H9 (cell line): ENCODE data around the gene PACSIN2. TPM values are rescaled to one million over a fixed set of nuclear protein-coding genes. Genes with fewer than 3 reads are reported as not detected.
A peak's percentile ranks its signal among the peaks of the same experiment; 100 is the strongest.

Experiments
- DNase-seq: peaks from one replicate; pipeline ENCODE4 v3.0.0-alpha.2; 2017
- H2AFZ ChIP-seq: one replicate; pipeline ENCODE4 v1.6.1; 2013; ENCODE audit warnings: mild to moderate bottlenecking, low read length, control low read depth, moderate library complexity
- H2AK5ac ChIP-seq: 2 replicates; pipeline ENCODE4 v1.6.1; 2013; ENCODE audit warnings: low read length, control low read depth, mixed read lengths; ENCODE audit not compliant: insufficient read length
- H2BK120ac ChIP-seq: one replicate; pipeline ENCODE4 v1.6.1; 2013; ENCODE audit warnings: low read depth, mild to moderate bottlenecking, low read length, control low read depth, inconsistent platforms; ENCODE audit not compliant: poor library complexity, severe bottlenecking
- H2BK12ac ChIP-seq: 2 replicates; pipeline ENCODE4 v1.6.1; 2013; ENCODE audit warnings: low read length, control low read depth, mixed read lengths, low read depth; ENCODE audit not compliant: insufficient read length
- H2BK15ac ChIP-seq: 2 replicates; pipeline ENCODE4 v1.6.1; 2013; ENCODE audit warnings: low read depth, low read length, control low read depth
- H2BK20ac ChIP-seq: one replicate; pipeline ENCODE4 v1.6.1; 2013; ENCODE audit warnings: low read depth, mild to moderate bottlenecking, low read length, control low read depth, inconsistent platforms; ENCODE audit not compliant: poor library complexity, severe bottlenecking
- H2BK5ac ChIP-seq: 2 replicates; pipeline ENCODE4 v1.6.1; 2013; ENCODE audit warnings: low read length, control low read depth, mixed read lengths; ENCODE audit not compliant: insufficient read length
- H3K14ac ChIP-seq: 2 replicates; pipeline ENCODE4 v1.6.1; 2013; ENCODE audit warnings: low read length, control low read depth; ENCODE audit not compliant: insufficient read depth
- H3K18ac ChIP-seq: 2 replicates; pipeline ENCODE4 v1.6.1; 2013; ENCODE audit warnings: low read depth, mild to moderate bottlenecking, mixed read lengths, low read length, control low read depth; ENCODE audit not compliant: insufficient read length
- H3K23ac ChIP-seq: 2 replicates; pipeline ENCODE4 v1.6.1; 2013; ENCODE audit warnings: low read length, control low read depth, mixed read lengths, low read depth; ENCODE audit not compliant: insufficient read length
- H3K23me2 ChIP-seq: 2 replicates; pipeline ENCODE4 v1.6.1; 2013; ENCODE audit warnings: low read depth, mild to moderate bottlenecking, mixed read lengths, low read length, control low read depth; ENCODE audit not compliant: insufficient read length, poor library complexity, severe bottlenecking
- H3K27ac ChIP-seq: 2 replicates; pipeline ENCODE4 v1.5.1; 2013; ENCODE audit warnings: low read length, control low read depth, mixed read lengths, low read depth; ENCODE audit not compliant: insufficient read length
- H3K27me3 ChIP-seq: 2 replicates; pipeline ENCODE4 v1.6.1; 2013; ENCODE audit warnings: low read length, control low read depth, inconsistent platforms; ENCODE audit not compliant: insufficient read depth
- H3K4ac ChIP-seq: 2 replicates; pipeline ENCODE4 v1.6.1; 2013; ENCODE audit warnings: low read depth, mild to moderate bottlenecking, control low read depth, inconsistent platforms, low read length, moderate library complexity
- H3K4me1 ChIP-seq: 2 replicates; pipeline ENCODE4 v1.6.1; 2013; ENCODE audit warnings: low read length, control low read depth, inconsistent platforms; ENCODE audit not compliant: insufficient read depth
- H3K4me2 ChIP-seq: 2 replicates; pipeline ENCODE4 v1.6.1; 2013; ENCODE audit warnings: low read length, control low read depth, mixed read lengths; ENCODE audit not compliant: insufficient read length, insufficient read depth
- H3K56ac ChIP-seq: 2 replicates; pipeline ENCODE4 v1.6.1; 2013; ENCODE audit warnings: low read depth, mild to moderate bottlenecking, mixed read lengths, low read length, control low read depth; ENCODE audit not compliant: insufficient read length
- H3K79me1 ChIP-seq: 2 replicates; pipeline ENCODE4 v1.6.1; 2013; ENCODE audit warnings: low read depth, mild to moderate bottlenecking, moderate library complexity, low read length, control low read depth, inconsistent platforms; ENCODE audit not compliant: insufficient read depth, poor library complexity, severe bottlenecking
- H3K79me2 ChIP-seq: 2 replicates; pipeline ENCODE4 v1.6.1; 2013; ENCODE audit warnings: low read length, control low read depth, inconsistent platforms; ENCODE audit not compliant: insufficient read depth
- H3K9ac ChIP-seq: 2 replicates; pipeline ENCODE4 v1.6.1; 2013; ENCODE audit warnings: low read length, control low read depth, mixed read lengths; ENCODE audit not compliant: insufficient read length; ENCODE audit errors: extremely low read depth
- H3K9me3 ChIP-seq: one replicate; pipeline ENCODE4 v1.6.1; 2013; ENCODE audit warnings: low read depth, low read length, inconsistent platforms; ENCODE audit not compliant: control insufficient read depth
- H3T11ph ChIP-seq: one replicate; pipeline ENCODE4 v1.6.1; 2013; ENCODE audit warnings: mild to moderate bottlenecking, low read length, control low read depth, inconsistent platforms
- H4K20me1 ChIP-seq: one replicate; pipeline ENCODE4 v1.6.1; 2013; ENCODE audit not compliant: control insufficient read depth, insufficient read length, insufficient read depth
- H4K5ac ChIP-seq: 2 replicates; pipeline ENCODE4 v1.6.1; 2013; ENCODE audit warnings: low read depth, mild to moderate bottlenecking, mixed read lengths, low read length, control low read depth; ENCODE audit not compliant: insufficient read length
- H4K8ac ChIP-seq: replicated peaks from 2 replicates; pipeline ENCODE4 v1.6.1; 2013; ENCODE audit warnings: low read length, control low read depth, mixed read lengths, low read depth; ENCODE audit not compliant: insufficient read length
- H4K91ac ChIP-seq: 2 replicates; pipeline ENCODE4 v1.6.1; 2013; ENCODE audit warnings: low read depth, mild to moderate bottlenecking, moderate library complexity, mixed read lengths, low read length, control low read depth; ENCODE audit not compliant: insufficient read length
- H3K27ac Mint-ChIP-seq, 3 experiments: 2 replicates in 2 of 3; 3 replicates in 1 of 3; pipeline ENCODE4 v1.8.0; 2020 to 2021; ENCODE audit warnings: mixed read lengths in 3 of 3, mild to moderate bottlenecking in 1 of 3, moderate library complexity in 1 of 3
- H3K27me3 Mint-ChIP-seq: 2 replicates; pipeline ENCODE4 v1.8.0; 2021; ENCODE audit warnings: low read depth, mild to moderate bottlenecking, moderate library complexity, mixed read lengths
- H3K36me3 Mint-ChIP-seq, 3 experiments: 2 replicates in 2 of 3; 3 replicates in 1 of 3; pipeline ENCODE4 v1.8.0; 2020 to 2021; ENCODE audit warnings: low read depth in 3 of 3, mixed read lengths in 3 of 3; ENCODE audit not compliant: insufficient read depth in 1 of 3
- H3K4me1 Mint-ChIP-seq, 2 experiments: 2 replicates each; pipeline ENCODE4 v1.8.0; 2020; ENCODE audit warnings: mixed read lengths in 2 of 2
- H3K4me3 Mint-ChIP-seq, 2 experiments: 2 replicates in 1 of 2; 3 replicates in 1 of 2; pipeline ENCODE4 v1.8.0; 2020 to 2021; ENCODE audit warnings: mild to moderate bottlenecking in 2 of 2, mixed read lengths in 2 of 2, moderate library complexity in 1 of 2
- H3K9me3 Mint-ChIP-seq, 2 experiments: 2 replicates in 1 of 2; 3 replicates in 1 of 2; pipeline ENCODE4 v1.8.0; 2020; ENCODE audit warnings: mild to moderate bottlenecking in 2 of 2, mixed read lengths in 2 of 2, moderate library complexity in 1 of 2
- CTCF ChIP-seq: fragments of 200-600 bp; sonication (generic); conservative IDR thresholded peaks from 3 replicates; pipeline ENCODE4 v1.8.0; 2021; ENCODE audit warnings: antibody characterized with exemption, mild to moderate bottlenecking
- WGBS: extraction: QIAGEN DNeasy Blood & Tissue Kit; methylation state at CpG from one replicate; pipeline ENCODE4 v1.1.7; 2013; ENCODE audit warnings: missing lambda C conversion rate, low lambda C conversion rate, mixed read lengths; ENCODE audit not compliant: insufficient read length; ENCODE audit errors: extremely low coverage; 5-methylcytosine and 5-hydroxymethylcytosine counted together
- total RNA-seq: library from RNA; stranded (reverse); gene quantifications from 2 replicates; pipeline ENCODE4 v1.2.1, GENCODE V29; 2021

Gene PACSIN2
- total RNA-seq, 1 experiment from 2014 or later, result 62.3 TPM

GRCh38 chr22:42905217-42905616 lies 109.7 kb downstream of the PACSIN2 start:
- no peaks in the 10 kb centered on the region for H3K9me3 Mint-ChIP-seq

More at GRCh38 chr22:42905217-42905616, 109.7 kb downstream of the PACSIN2 start:
- Histone ChIP-seq H2BK20ac (no peak overlapping the region), H2AK5ac (no peak overlapping the region), H4K91ac (no peak overlapping the region), H3K9ac (no peak overlapping the region), H2AFZ (no peak overlapping the region), H4K8ac (no peak overlapping the region), H3K4ac (no peak overlapping the region), H3K27ac (no peak overlapping the region), H3K79me2 (peaks cover 2% of the 10 kb centered on the region; the same call in 1 of the 2 replicates), H4K5ac (no peak overlapping the region), H3K56ac (no peak overlapping the region), H3K4me1 (no peaks in the 10 kb centered on the region), H2BK120ac (no peak overlapping the region), H3K9me3 (no peaks in the 10 kb centered on the region), H4K20me1 (no peaks in the 10 kb centered on the region), H2BK15ac (no peak overlapping the region), H3K4me2 (no peak overlapping the region), H3K23me2 (no peaks in the 10 kb centered on the region), H3K27me3 (no peaks in the 10 kb centered on the region), H3K23ac (no peak overlapping the region), H2BK12ac (no peak overlapping the region), H2BK5ac (no peak overlapping the region), H3K18ac (no peak overlapping the region), H3T11ph (no peak overlapping the region), H3K79me1 (no peaks in the 10 kb centered on the region), H3K14ac (no peak overlapping the region; the same call in 1 of the 2 replicates)
- no peaks in the 10 kb centered on the region for H3K27me3 Mint-ChIP-seq
- H3K27ac Mint-ChIP-seq, result peak overlapping the region in 1 of 3 experiments; percentile 21; a peak in 1 of 7 replicates
- H3K4me1 Mint-ChIP-seq, result peaks cover 19 to 36% of the 10 kb centered on the region in 2 experiments
- no peak overlapping the region for H3K4me3 Mint-ChIP-seq
- no peak for DNase-seq
- H3K36me3 Mint-ChIP-seq, result peaks cover 3 to 29% (median 6%) of the 10 kb centered on the region in 3 experiments; a peak in 5 of 7 replicates
- no peak for TF ChIP-seq CTCF
- no CpG with 5 or more reads among the region's 13 CpGs for WGBS
